H1 (cell line): ENCODE results near the gene CIT. TPM values are rescaled to one million over a fixed set of nuclear protein-coding genes. Genes with fewer than 3 reads are reported as not detected.

ENCODE experiments used
- CHD2 ChIP-seq: IDR thresholded peaks from 2 replicates; pipeline ENCODE4 v1.6.1; 2012; ENCODE audit warnings: low read length, improper control_type of control experiment
- EZH2 ChIP-seq: fragments of 200-600 bp; sonication (generic); IDR thresholded peaks from 2 replicates; pipeline ENCODE4 v1.7.1; 2012; ENCODE audit warnings: low read depth, mild to moderate bottlenecking, moderate library complexity, low read length, inconsistent platforms; ENCODE audit not compliant: severe bottlenecking
- NRF1 ChIP-seq: IDR thresholded peaks from 2 replicates; pipeline ENCODE4 v1.6.1; 2011; ENCODE audit warnings: mild to moderate bottlenecking, low read depth, low read length, improper control_type of control experiment
- polyA plus RNA-seq, 7 experiments: library from polyadenylated mRNA; depleted of rRNA in 3 of 7; stranded (reverse) in 5 of 7; unstranded in 2 of 7; fragments of >200 nt in 5 of 7; fragments of 200-250 nt in 2 of 7; gene quantifications; 1 replicate in 5 of 7; 2 replicates in 1 of 7; 4 replicates in 1 of 7; pipeline versions ENCODE4 v1.2.1 to v1.2.3, GENCODE V29; 2011 to 2013; ENCODE audit warnings: missing spikeins in 2 of 7, mixed read lengths in 2 of 7
- total RNA-seq: library from RNA; stranded (reverse); fragmentation: NEBNext Ultra II Directional; extraction: Animal tissue kit (Norgen Biotek cat#: 25700); gene quantifications from 2 replicates; pipeline ENCODE4 v1.2.1, GENCODE V29; 2021

CIT gene
- total and polyA plus RNA-seq, 2 of the 8 experiments (the other 6 are each of a cell fraction or from before 2014, with no cell fraction given) = 17.1 to 60.9 TPM

DNA sequence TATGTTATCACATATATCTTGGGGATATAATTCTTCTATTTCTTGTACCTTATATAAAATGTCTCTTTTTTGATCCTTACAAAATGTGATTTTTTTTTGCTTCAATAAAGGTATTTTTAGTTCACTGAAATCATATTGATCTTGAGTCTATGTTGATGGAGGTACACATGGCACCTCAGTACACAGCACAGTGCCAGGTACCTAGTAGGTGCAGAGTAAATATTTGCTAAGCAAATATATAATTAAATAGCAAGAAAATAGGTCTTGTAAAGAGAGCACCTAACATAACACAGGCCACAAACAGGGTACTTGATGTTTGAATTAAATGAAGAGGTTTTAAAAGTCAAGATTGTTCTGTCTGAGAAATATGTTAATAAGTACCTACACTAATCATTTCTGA, 69.7 kb downstream of the CIT start (continued):
- TF ChIP-seq NRF1 = no peak
- TF ChIP-seq EZH2 = no peak
- no peak for TF ChIP-seq CHD2
- TF ChIP-seq, all 59 proteins: peak for 0
